GM12873 (cell line): ENCODE data around the gene CCDC38.

Experiments used
- TF ChIP-seq, protein P1 (sequence below): IDR thresholded peaks from 2 replicates; pipeline ENCODE4 v1.5.1; 2012; ENCODE audit warnings: low read depth, mild to moderate bottlenecking, moderate library complexity, low read length, control low read depth; ENCODE audit not compliant: insufficient read depth; ENCODE audit errors: missing control alignments

The CCDC38 gene

GRCh38 chr12:95940514-95940913 lies 1.9 kb downstream of the CCDC38 start:
- TF ChIP-seq, protein P1, sequence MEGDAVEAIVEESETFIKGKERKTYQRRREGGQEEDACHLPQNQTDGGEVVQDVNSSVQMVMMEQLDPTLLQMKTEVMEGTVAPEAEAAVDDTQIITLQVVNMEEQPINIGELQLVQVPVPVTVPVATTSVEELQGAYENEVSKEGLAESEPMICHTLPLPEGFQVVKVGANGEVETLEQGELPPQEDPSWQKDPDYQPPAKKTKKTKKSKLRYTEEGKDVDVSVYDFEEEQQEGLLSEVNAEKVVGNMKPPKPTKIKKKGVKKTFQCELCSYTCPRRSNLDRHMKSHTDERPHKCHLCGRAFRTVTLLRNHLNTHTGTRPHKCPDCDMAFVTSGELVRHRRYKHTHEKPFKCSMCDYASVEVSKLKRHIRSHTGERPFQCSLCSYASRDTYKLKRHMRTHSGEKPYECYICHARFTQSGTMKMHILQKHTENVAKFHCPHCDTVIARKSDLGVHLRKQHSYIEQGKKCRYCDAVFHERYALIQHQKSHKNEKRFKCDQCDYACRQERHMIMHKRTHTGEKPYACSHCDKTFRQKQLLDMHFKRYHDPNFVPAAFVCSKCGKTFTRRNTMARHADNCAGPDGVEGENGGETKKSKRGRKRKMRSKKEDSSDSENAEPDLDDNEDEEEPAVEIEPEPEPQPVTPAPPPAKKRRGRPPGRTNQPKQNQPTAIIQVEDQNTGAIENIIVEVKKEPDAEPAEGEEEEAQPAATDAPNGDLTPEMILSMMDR, result no peak

DNA sequence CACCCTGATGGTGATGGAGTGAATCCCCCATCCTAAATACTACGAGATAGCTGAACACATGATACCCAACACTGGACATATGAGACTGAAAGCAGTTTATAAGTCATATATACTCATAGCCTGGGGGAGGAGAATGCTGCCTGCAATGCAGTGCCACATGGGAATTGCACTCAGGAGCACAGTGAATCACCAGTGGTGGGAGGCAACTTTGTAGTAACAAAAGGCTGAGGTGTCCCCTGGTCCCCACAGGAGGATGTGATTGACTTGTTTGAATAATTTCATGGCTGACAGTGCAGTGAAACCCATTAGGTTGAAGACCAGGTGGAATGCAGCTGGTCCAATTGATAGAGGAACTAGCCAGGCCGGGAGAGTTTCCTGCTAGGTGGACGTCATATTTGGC lies 20.2 kb downstream of the CCDC38 start:
- TF ChIP-seq, protein P1, result no peak

DNA sequence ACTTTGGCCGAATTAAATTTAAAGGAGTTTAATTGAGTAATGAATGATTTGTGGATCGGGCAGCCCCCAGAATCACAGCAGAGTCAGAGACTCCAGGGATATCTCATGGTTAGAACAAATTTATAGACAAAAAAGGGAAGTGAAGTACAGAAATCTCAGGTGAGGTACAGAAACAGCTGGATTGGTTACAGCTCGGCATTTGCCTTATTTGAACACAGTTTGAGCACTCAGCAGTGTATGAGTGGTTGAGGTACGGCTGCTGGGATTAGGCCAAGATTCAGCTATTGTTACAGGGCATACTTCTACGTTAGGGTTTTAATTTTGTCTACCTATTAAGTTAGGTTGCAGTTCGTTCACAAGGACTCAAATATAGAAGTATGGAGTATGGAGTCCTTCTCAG lies 23.3 kb downstream of the CCDC38 start:
- TF ChIP-seq, protein P1, result no peak

- TF ChIP-seq, protein P1, result peak; percentile 96
Measured at GRCh38 chr12:95918194-95918993, 24.0 kb downstream of the CCDC38 start.

- TF ChIP-seq, protein P1, result no peak
Measured at GRCh38 chr12:95909871-95910270, 32.5 kb downstream of the CCDC38 start.

DNA sequence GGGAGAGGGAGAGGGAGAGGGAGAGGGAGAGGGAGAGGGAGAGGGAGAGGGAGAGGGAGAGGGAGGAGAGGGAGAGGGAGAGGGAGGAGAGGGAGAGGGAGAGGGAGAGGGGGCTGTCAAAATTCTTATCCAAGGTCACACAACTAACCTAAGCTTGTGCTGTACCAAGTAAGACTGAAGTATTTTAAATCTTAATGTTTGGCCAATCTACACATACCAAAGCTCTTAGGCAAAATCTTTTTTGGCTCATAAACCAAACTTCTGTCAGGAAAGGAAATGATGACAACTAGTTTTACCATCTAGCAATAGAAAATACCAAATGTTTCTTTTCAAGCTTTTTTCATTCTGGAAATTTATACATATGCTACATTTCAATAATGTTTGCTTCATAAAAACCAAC lies 33.8 kb downstream of the CCDC38 start:
- TF ChIP-seq, protein P1, result no peak

DNA sequence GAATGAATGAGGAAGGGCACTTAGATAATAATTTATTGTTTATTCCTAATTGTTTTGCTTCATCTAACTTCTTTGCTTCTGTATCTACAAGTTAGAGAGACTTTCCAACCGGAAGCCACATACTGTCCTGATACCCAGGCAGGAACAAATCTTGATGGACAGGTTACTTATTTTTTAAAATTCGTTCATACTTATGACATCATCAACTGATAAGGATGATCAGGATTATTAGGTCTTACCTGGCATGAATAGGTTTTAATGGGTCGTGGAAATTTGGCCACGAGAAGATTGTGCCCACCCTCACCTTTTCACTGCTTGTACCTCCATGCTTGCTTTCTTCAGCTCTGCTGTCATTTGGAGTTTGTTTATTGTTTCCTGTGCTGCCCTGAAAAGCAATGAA lies 44.3 kb downstream of the CCDC38 start:
- TF ChIP-seq, protein P1, result no peak
